Neural cell (in vitro differentiated cells): ENCODE measurements around the gene BCAN. TPM values are rescaled to one million over a fixed set of nuclear protein-coding genes. Genes with fewer than 3 reads are reported as not detected.

Experiments used
- H2AFZ ChIP-seq: fragments of 200-600, 300-800 bp; sonication (generic), shearing (Covaris generic); 2 replicates; pipeline ENCODE4 v1.6.0; 2014; ENCODE audit warnings: low read depth, mild to moderate bottlenecking, antibody characterized with exemption, low read length, moderate library complexity
- H3F3A ChIP-seq: fragments of 200-600 bp; shearing (Covaris generic); 2 replicates; pipeline ENCODE4 v1.6.1; 2016; ENCODE audit warnings: mild to moderate bottlenecking, moderate library complexity, mixed read lengths, antibody characterized with exemption, low read length; ENCODE audit not compliant: insufficient read depth, poor library complexity, severe bottlenecking
- H3K27ac ChIP-seq: fragments of 200-600, 300-800 bp; sonication (generic), shearing (Covaris generic); 2 replicates; pipeline ENCODE4 v1.5.1; 2014; ENCODE audit warnings: mild to moderate bottlenecking, low read length, moderate library complexity
- H3K27me3 ChIP-seq: fragments of 300-800, 200-600 bp; sonication (generic), shearing (Covaris generic); 2 replicates; pipeline ENCODE4 v1.6.0; 2014; ENCODE audit warnings: mild to moderate bottlenecking, low read depth, low read length, moderate library complexity; ENCODE audit not compliant: insufficient read depth
- H3K36me3 ChIP-seq: fragments of 300-800, 200-600 bp; sonication (generic), shearing (Covaris generic); 2 replicates; pipeline ENCODE4 v1.5.1; 2014; ENCODE audit warnings: mild to moderate bottlenecking, antibody characterized with exemption, low read length, moderate library complexity; ENCODE audit not compliant: insufficient read depth
- H3K4me2 ChIP-seq: fragments of 300-800, 200-600 bp; sonication (generic), shearing (Covaris generic); 2 replicates; pipeline ENCODE4 v1.6.0; 2014; ENCODE audit warnings: mild to moderate bottlenecking, low read length
- H3K4me3 ChIP-seq: fragments of 300-800, 200-600 bp; sonication (generic), shearing (Covaris generic); 2 replicates; pipeline ENCODE4 v1.5.1; 2014; ENCODE audit warnings: mild to moderate bottlenecking, low read length, moderate library complexity
- H3K79me2 ChIP-seq: fragments of 200-600 bp; shearing (Covaris generic); replicated peaks from 2 replicates; pipeline ENCODE4 v1.6.0; 2014; ENCODE audit warnings: mild to moderate bottlenecking, low read length, moderate library complexity; ENCODE audit not compliant: insufficient read depth
- H3K9ac ChIP-seq: fragments of 300-800, 200-600 bp; sonication (generic), shearing (Covaris generic); 2 replicates; pipeline ENCODE4 v1.6.1; 2016; ENCODE audit warnings: mild to moderate bottlenecking, low read length, mixed read lengths
- H3K9me2 ChIP-seq: fragments of 200-600 bp; shearing (Covaris generic); 2 replicates; pipeline ENCODE4 v1.6.1; 2016; ENCODE audit warnings: mild to moderate bottlenecking, low read length, mixed read lengths; ENCODE audit not compliant: insufficient read depth
- H3K9me3 ChIP-seq: fragments of 200-600, 300-800 bp; sonication (generic), shearing (Covaris generic); 2 replicates; pipeline ENCODE4 v1.6.1; 2016; ENCODE audit warnings: mild to moderate bottlenecking, mixed run types, low read length, moderate library complexity, mixed read lengths
- H4K20me1 ChIP-seq: fragments of 200-600 bp; shearing (Covaris generic); 2 replicates; pipeline ENCODE4 v1.6.1; 2016; ENCODE audit warnings: mild to moderate bottlenecking, mixed run types; ENCODE audit not compliant: insufficient read depth
- EP300 ChIP-seq: fragments of 450-650 bp; conservative IDR thresholded peaks from 2 replicates; pipeline ENCODE4 v1.6.1; 2014; ENCODE audit warnings: antibody characterized with exemption, mild to moderate bottlenecking, moderate library complexity; ENCODE audit not compliant: poor library complexity, severe bottlenecking
- POLR2AphosphoS5 ChIP-seq: IDR thresholded peaks from 2 replicates; pipeline ENCODE4 v1.6.1; 2012
- RAD21 ChIP-seq: fragments of 450-650 bp; conservative IDR thresholded peaks from 2 replicates; pipeline ENCODE4 v1.6.1; 2014; ENCODE audit warnings: antibody characterized with exemption, mild to moderate bottlenecking, moderate library complexity
- REST ChIP-seq: IDR thresholded peaks from 2 replicates; pipeline ENCODE4 v1.6.1; 2012; ENCODE audit warnings: borderline replicate concordance
- SMC3 ChIP-seq: fragments of 450-650 bp; conservative IDR thresholded peaks from 2 replicates; pipeline ENCODE4 v1.6.1; 2014; ENCODE audit warnings: antibody characterized with exemption, mild to moderate bottlenecking, moderate library complexity; ENCODE audit not compliant: poor library complexity
- TAF1 ChIP-seq: IDR thresholded peaks from 2 replicates; pipeline ENCODE4 v1.6.1; 2012; ENCODE audit warnings: low read depth
- polyA plus RNA-seq: library from polyadenylated mRNA; depleted of rRNA; stranded (reverse); fragments of >200 nt; gene quantifications from 2 replicates; pipeline ENCODE4 v1.2.3, GENCODE V29; 2014
- TF ChIP-seq, protein P1 (sequence below): fragments of 450-650 bp; IDR thresholded peaks from 2 replicates; pipeline ENCODE4 v1.5.1; 2014; ENCODE audit warnings: antibody characterized with exemption, mild to moderate bottlenecking, moderate library complexity; ENCODE audit not compliant: poor library complexity, severe bottlenecking

The BCAN gene
- polyA plus RNA-seq, 1 donor from 2014 or later: not detected

GRCh38 chr1:156703741-156704140, 61.8 kb downstream of the BCAN start:
- Histone ChIP-seq H3K9me2 (no peaks in the 10 kb centered on the region), H3K4me3 (no peak overlapping the region)
- TF ChIP-seq TAF1: no peak
- TF ChIP-seq EP300: no peak

DNA sequence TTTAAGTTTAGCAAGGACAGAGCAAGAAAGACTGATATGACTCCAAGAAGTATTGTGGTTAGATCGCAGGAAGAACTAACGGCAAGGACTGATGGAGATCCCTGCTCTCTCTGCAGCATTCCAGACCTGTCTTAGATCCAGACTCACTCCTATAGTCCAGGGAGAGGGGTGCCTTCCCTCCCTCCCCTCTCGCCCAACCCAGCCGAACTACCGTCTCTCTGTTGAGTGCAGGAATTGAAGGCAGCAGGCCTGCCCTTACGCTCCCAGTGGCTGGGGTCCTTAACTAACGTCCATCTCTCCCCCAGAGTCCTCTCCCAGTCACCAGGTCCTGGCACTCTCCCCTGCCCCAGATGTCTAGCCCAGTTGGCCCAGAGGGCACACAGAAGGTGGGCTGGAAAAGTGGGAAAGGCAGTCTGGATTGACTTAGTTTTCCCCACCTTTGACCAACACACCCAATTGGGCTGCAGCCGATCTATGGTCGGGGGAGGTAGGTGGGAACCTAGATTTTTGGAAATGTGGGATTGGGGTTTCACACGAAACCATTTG, 62.3 kb downstream of the BCAN start:
- no peak for TF ChIP-seq POLR2AphosphoS5
- no peak for TF ChIP-seq REST
- TF ChIP-seq SMC3: no peak
- TF ChIP-seq RAD21: no peak
- no peak for TF ChIP-seq EP300
- TF ChIP-seq, protein P1, sequence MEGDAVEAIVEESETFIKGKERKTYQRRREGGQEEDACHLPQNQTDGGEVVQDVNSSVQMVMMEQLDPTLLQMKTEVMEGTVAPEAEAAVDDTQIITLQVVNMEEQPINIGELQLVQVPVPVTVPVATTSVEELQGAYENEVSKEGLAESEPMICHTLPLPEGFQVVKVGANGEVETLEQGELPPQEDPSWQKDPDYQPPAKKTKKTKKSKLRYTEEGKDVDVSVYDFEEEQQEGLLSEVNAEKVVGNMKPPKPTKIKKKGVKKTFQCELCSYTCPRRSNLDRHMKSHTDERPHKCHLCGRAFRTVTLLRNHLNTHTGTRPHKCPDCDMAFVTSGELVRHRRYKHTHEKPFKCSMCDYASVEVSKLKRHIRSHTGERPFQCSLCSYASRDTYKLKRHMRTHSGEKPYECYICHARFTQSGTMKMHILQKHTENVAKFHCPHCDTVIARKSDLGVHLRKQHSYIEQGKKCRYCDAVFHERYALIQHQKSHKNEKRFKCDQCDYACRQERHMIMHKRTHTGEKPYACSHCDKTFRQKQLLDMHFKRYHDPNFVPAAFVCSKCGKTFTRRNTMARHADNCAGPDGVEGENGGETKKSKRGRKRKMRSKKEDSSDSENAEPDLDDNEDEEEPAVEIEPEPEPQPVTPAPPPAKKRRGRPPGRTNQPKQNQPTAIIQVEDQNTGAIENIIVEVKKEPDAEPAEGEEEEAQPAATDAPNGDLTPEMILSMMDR: no peak
- no peak for TF ChIP-seq TAF1
- H3K9me2 ChIP-seq: no peaks in the 10 kb centered on the region
- H3K4me3 ChIP-seq: no peak overlapping the region
- H4K20me1 ChIP-seq: no peaks in the 10 kb centered on the region
- no peak overlapping the region for H3K27ac ChIP-seq
- peaks cover 15% of the 10 kb centered on the region for H3K27me3 ChIP-seq
- H3K4me2 ChIP-seq: no peak overlapping the region
- no peaks in the 10 kb centered on the region for H3K79me2 ChIP-seq
- no peak overlapping the region for H2AFZ ChIP-seq
- no peaks in the 10 kb centered on the region for H3K36me3 ChIP-seq
- no peak overlapping the region for H3K9ac ChIP-seq
- no peaks in the 10 kb centered on the region for H3K9me3 ChIP-seq
- peaks cover 8% of the 10 kb centered on the region for H3F3A ChIP-seq

More at GRCh38 chr1:156703741-156704140, 61.8 kb downstream of the BCAN start:
- no peak overlapping the region for H2AFZ ChIP-seq
- no peak overlapping the region for H3K27ac ChIP-seq
- no peaks in the 10 kb centered on the region for H3K9me3 ChIP-seq
- no peaks in the 10 kb centered on the region for H3K36me3 ChIP-seq
- H3K27me3 ChIP-seq: peaks cover 15% of the 10 kb centered on the region
- H3K79me2 ChIP-seq: no peaks in the 10 kb centered on the region
- H3F3A ChIP-seq: peaks cover 8% of the 10 kb centered on the region
- no peak overlapping the region for H3K4me2 ChIP-seq
- H3K9ac ChIP-seq: no peak overlapping the region
- no peaks in the 10 kb centered on the region for H4K20me1 ChIP-seq

DNA sequence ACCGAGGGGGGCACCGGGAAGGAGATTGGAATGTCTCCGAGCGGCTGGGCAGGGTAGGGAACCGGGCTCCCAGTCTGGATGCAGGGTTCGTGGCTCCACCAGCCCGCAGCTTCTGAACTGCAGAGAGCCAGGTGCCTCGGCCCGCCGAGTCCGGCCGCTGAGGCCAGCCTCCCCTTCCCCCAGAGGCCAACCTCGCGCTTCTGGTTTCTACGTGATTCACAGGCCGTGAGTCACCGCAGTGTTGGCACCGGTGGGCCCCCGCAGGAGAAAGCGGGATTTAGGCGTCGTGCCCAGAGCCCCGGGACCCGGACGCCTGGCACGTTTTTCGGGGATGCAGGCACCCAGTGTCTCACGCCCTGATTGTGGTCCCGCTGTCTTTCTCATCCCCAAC, 63.0 kb downstream of the BCAN start:
- Histone ChIP-seq H3K4me3 (peak overlapping the region; percentile 56), H3K27me3 (peaks cover 15% of the 10 kb centered on the region), H3K36me3 (no peaks in the 10 kb centered on the region), H3K9ac (no peak overlapping the region), H2AFZ (no peak overlapping the region), H4K20me1 (no peaks in the 10 kb centered on the region), H3K9me2 (no peaks in the 10 kb centered on the region), H3K4me2 (no peak overlapping the region), H3K27ac (no peak overlapping the region), H3F3A (peaks cover 8% of the 10 kb centered on the region), H3K79me2 (no peaks in the 10 kb centered on the region), H3K9me3 (no peaks in the 10 kb centered on the region)
- TF ChIP-seq POLR2AphosphoS5 (no peak), RAD21 (no peak), REST (no peak), EP300 (no peak), TAF1 (no peak)
